ENCODE results near the gene ITGA7. TPM values are rescaled to one million over a fixed set of nuclear protein-coding genes. Genes with fewer than 3 reads are reported as not detected.

ITGA7 gene
- total RNA-seq, 1 donor from 2014 or later = 7.7 TPM

GRCh38 chr12:55659486-55660385 lies 48.0 kb downstream of the ITGA7 start:
- H3K4me3 ChIP-seq (ENCODE audit: low read depth, low read length) = no peak overlapping the region
- TF ChIP-seq, protein P1, sequence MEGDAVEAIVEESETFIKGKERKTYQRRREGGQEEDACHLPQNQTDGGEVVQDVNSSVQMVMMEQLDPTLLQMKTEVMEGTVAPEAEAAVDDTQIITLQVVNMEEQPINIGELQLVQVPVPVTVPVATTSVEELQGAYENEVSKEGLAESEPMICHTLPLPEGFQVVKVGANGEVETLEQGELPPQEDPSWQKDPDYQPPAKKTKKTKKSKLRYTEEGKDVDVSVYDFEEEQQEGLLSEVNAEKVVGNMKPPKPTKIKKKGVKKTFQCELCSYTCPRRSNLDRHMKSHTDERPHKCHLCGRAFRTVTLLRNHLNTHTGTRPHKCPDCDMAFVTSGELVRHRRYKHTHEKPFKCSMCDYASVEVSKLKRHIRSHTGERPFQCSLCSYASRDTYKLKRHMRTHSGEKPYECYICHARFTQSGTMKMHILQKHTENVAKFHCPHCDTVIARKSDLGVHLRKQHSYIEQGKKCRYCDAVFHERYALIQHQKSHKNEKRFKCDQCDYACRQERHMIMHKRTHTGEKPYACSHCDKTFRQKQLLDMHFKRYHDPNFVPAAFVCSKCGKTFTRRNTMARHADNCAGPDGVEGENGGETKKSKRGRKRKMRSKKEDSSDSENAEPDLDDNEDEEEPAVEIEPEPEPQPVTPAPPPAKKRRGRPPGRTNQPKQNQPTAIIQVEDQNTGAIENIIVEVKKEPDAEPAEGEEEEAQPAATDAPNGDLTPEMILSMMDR (conservative IDR thresholded peaks at IDR 0.05; ENCODE audit: low read depth, low read length) = peak; percentile 80
- no peak for DNase-seq (ENCODE audit: low read depth)

DNA sequence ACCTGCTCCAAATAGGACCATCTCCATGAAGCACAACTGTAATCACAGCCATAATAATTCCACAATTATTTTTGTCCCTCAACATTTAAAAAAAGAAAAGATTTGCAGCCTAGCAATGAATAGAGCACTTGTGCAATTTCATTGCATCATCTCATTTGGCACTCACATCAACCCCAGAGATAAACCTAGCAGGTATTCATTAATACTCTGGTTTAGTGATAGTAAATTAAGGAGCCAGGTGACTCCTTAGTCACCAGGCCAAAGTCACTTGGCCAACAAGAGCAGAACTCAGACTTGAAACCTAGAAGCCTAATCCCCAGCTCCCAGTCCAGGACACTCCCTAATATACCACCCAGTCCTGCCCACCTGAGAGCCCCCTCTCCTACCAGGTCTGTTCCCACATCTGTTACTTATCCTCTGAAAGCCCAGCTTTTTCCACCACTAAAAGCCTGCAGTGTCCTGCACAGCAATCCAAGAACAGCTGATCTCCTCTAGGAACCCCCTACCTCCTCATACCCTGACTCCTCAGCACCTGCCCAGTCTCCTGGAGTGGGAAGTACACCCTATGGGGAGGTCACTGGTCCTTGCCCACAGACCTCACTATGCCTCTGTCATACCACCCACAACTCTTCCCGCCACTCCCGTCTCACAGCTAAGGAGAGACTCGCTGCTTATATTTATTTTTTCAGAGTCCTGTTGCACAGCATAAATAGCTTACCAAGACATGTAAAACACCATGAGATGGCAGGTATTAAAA lies 48.9 kb downstream of the ITGA7 start:
- no peak for DNase-seq (ENCODE audit: low read depth)
- TF ChIP-seq, protein P1 (conservative IDR thresholded peaks at IDR 0.05; ENCODE audit: low read depth, low read length) = no peak
- no peak overlapping the region for H3K4me3 ChIP-seq (ENCODE audit: low read depth, low read length)

- no peak for DNase-seq (ENCODE audit: low read depth)
- TF ChIP-seq, protein P1 (conservative IDR thresholded peaks at IDR 0.05; ENCODE audit: low read depth, low read length) = no peak
- H3K4me3 ChIP-seq (ENCODE audit: low read depth, low read length) = no peak overlapping the region
These were observed 49.5 kb downstream of the ITGA7 start for GRCh38 chr12:55658212-55658611.

- no peak for DNase-seq (ENCODE audit: low read depth)
- TF ChIP-seq, protein P1 (conservative IDR thresholded peaks at IDR 0.05; ENCODE audit: low read depth, low read length) = no peak
- no peak overlapping the region for H3K4me3 ChIP-seq (ENCODE audit: low read depth, low read length)
These were observed 50.5 kb downstream of the ITGA7 start for GRCh38 chr12:55657212-55657611.

DNA sequence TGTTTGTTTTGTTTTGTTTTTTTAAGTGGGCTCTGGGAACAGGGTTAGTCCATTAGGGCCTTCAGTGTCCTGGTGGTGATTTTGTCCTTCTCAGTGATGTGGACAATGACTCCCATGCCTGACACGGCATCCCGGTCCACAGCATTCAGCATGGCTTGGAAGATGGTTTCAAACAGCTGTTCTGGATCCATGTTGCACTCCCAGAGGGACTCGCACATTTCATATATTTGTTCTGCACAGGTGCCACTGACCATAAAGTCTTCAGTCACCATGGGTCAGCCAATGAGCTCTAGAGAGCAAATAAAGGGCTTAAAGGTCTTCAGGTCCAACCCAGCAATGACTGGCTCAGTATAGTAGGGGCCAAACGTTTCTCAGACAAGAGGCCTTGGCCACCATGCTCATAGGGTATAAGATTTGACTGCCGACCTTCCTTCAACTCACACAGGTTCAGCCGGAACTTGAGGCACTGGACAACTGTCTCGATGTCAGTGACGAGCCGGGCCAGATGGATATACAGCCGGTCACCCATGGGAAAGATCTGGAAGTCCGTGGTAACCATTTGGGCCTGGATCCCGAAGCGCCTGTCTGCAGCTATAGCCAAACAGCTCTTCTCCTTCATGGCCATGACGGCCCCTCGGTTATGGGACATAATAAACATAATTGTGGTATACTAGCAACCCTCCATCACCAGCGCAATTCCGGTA lies 53.0 kb downstream of the ITGA7 start:
- no peak overlapping the region for H3K4me3 ChIP-seq (ENCODE audit: low read depth, low read length)
- TF ChIP-seq, protein P1 (conservative IDR thresholded peaks at IDR 0.05; ENCODE audit: low read depth, low read length) = no peak
- DNase-seq (ENCODE audit: low read depth) = no peak

DNA sequence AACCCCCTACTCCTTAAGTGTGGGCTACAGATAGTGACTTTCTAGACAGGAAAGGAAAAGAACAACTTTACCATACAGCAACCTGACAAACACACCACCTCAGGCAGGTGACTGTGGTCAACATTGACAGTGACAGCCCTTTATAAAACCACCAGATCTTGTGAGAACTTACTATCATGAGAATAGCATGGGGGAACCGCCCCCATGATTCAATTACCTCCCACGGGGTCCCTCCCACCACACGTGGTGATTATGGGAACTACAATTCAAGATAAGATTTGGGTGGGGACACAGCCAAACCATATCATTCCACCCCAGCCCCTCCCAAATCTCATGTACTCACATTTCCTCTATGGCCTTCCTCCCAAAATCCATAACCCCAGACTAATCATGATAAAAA lies 54.7 kb downstream of the ITGA7 start:
- DNase-seq (ENCODE audit: low read depth) = no peak
- TF ChIP-seq, protein P1 (conservative IDR thresholded peaks at IDR 0.05; ENCODE audit: low read depth, low read length) = no peak
- H3K4me3 ChIP-seq (ENCODE audit: low read depth, low read length) = no peak overlapping the region

Data from epithelial cell of proximal tubule (primary cell).